Fibroblast of lung (primary cell): ENCODE measurements around the gene C17orf107. TPM values are rescaled to one million over a fixed set of nuclear protein-coding genes. Genes with fewer than 3 reads are reported as not detected.

ENCODE experiments used
- DNase-seq, 2 donors: peaks; one replicate each; pipeline versions ENCODE4 v3.0.0 to v3.0.0-alpha.2; 2010; ENCODE audit warnings: low read depth in 2 of 2
- H2AFZ ChIP-seq: 2 replicates; pipeline ENCODE4 v1.5.1; 2012; ENCODE audit warnings: low read length, control low read depth, inconsistent platforms
- H3K27ac ChIP-seq: 2 replicates; pipeline ENCODE4 v1.5.1; 2011; ENCODE audit warnings: low read length, control low read depth; ENCODE audit not compliant: insufficient read depth
- H3K27me3 ChIP-seq: 2 replicates; pipeline ENCODE4 v1.5.1; 2011; ENCODE audit warnings: mild to moderate bottlenecking, low read length; ENCODE audit not compliant: control insufficient read depth, insufficient read depth
- H3K36me3 ChIP-seq: 2 replicates; pipeline ENCODE4 v1.5.1; 2011; ENCODE audit warnings: low read length; ENCODE audit not compliant: control insufficient read depth, insufficient read depth
- H3K4me1 ChIP-seq: 2 replicates; pipeline ENCODE4 v1.5.1; 2011; ENCODE audit warnings: low read length; ENCODE audit not compliant: control insufficient read depth, insufficient read depth; ENCODE audit errors: extremely low read depth
- H3K4me2 ChIP-seq: 2 replicates; pipeline ENCODE4 v1.5.1; 2011; ENCODE audit warnings: low read length, control low read depth; ENCODE audit not compliant: insufficient read depth; ENCODE audit errors: extremely low read depth
- H3K4me3 ChIP-seq, 4 experiments: fragments of 200-600 bp in 1 of 4; sonication (generic) in 1 of 4; replicated peaks in 1 of 4; 2 replicates each; pipeline ENCODE4 v1.5.1; 2011 to 2016; ENCODE audit warnings: low read length in 4 of 4, low read depth in 3 of 4, mild to moderate bottlenecking in 3 of 4, control low read depth in 2 of 4, inconsistent platforms in 1 of 4, mixed read lengths in 1 of 4; ENCODE audit not compliant: insufficient read depth in 1 of 4; ENCODE audit errors: control extremely low read depth in 1 of 4
- H3K79me2 ChIP-seq: 2 replicates; pipeline ENCODE4 v1.5.1; 2012; ENCODE audit warnings: mild to moderate bottlenecking, low read length, inconsistent platforms; ENCODE audit not compliant: control insufficient read depth, insufficient read depth
- H3K9ac ChIP-seq: 2 replicates; pipeline ENCODE4 v1.5.1; 2011; ENCODE audit warnings: mild to moderate bottlenecking, low read length, control low read depth; ENCODE audit not compliant: insufficient read depth
- H3K9me3 ChIP-seq: 2 replicates; pipeline ENCODE4 v1.5.1; 2012; ENCODE audit warnings: low read depth, low read length; ENCODE audit not compliant: control insufficient read depth, insufficient read depth
- H4K20me1 ChIP-seq: 2 replicates; pipeline ENCODE4 v1.5.1; 2011; ENCODE audit warnings: low read length; ENCODE audit not compliant: control insufficient read depth, insufficient read depth; ENCODE audit errors: extremely low read depth
- EZH2 ChIP-seq: IDR thresholded peaks from 2 replicates; pipeline ENCODE4 v1.5.1; 2012; ENCODE audit warnings: low read length, control low read depth, mild to moderate bottlenecking; ENCODE audit errors: missing control alignments
- polyA plus RNA-seq, 2 donors: library from polyadenylated mRNA; depleted of rRNA in 1 of 2; stranded (reverse) in 1 of 2; unstranded in 1 of 2; fragments of >200 nt; gene quantifications; 2 replicates each; pipeline ENCODE4 v1.2.1, GENCODE V29; 2011 to 2012; ENCODE audit warnings: missing spikeins in 1 of 2
- total RNA-seq: library from RNA; depleted of rRNA; stranded (reverse); fragments of >200 nt; gene quantifications from 2 replicates; pipeline ENCODE4 v1.2.1, GENCODE V29; 2014
- TF ChIP-seq, protein P1 (sequence below), 2 donors: IDR thresholded peaks in 1 of 2; conservative IDR thresholded peaks in 1 of 2; 1 replicate in 1 of 2; 2 replicates in 1 of 2; pipeline ENCODE4 v1.5.1; 2011 to 2012; ENCODE audit warnings: low read length in 2 of 2, control low read depth in 1 of 2, inconsistent platforms in 1 of 2, low read depth in 1 of 2, mild to moderate bottlenecking in 1 of 2

The C17orf107 gene
- total and polyA plus RNA-seq, 2 donors (not counting 1 experiment from before 2014, with no cell fraction given), result 0.67 to 1.8 TPM

DNA sequence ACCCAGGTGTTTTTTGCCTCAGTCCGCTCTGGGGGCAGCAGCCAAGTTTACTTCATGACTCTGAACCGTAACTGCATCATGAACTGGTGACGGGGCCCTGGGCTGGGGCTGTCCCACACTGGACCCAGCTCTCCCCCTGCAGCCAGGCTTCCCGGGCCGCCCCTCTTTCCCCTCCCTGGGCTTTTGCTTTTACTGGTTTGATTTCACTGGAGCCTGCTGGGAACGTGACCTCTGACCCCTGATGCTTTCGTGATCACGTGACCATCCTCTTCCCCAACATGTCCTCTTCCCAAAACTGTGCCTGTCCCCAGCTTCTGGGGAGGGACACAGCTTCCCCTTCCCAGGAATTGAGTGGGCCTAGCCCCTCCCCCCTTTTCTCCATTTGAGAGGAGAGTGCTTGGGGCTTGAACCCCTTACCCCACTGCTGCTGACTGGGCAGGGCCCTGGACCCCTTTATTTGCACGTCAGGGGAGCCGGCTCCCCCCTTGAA is 2.1 kb upstream of the C17orf107 start:
- Histone ChIP-seq H3K9ac (no peak overlapping the region), H3K4me3 (no peak overlapping the region), H3K36me3 (peaks cover 19% of the 10 kb centered on the region), H3K9me3 (no peaks in the 10 kb centered on the region), H3K27me3 (no peaks in the 10 kb centered on the region), H4K20me1 (no peaks in the 10 kb centered on the region), H3K79me2 (no peaks in the 10 kb centered on the region), H3K4me1 (no peaks in the 10 kb centered on the region), H3K27ac (no peak overlapping the region), H2AFZ (no peak overlapping the region), H3K4me2 (no peak overlapping the region)
- DNase-seq, result no peak
- no peak for TF ChIP-seq EZH2
- TF ChIP-seq, protein P1, sequence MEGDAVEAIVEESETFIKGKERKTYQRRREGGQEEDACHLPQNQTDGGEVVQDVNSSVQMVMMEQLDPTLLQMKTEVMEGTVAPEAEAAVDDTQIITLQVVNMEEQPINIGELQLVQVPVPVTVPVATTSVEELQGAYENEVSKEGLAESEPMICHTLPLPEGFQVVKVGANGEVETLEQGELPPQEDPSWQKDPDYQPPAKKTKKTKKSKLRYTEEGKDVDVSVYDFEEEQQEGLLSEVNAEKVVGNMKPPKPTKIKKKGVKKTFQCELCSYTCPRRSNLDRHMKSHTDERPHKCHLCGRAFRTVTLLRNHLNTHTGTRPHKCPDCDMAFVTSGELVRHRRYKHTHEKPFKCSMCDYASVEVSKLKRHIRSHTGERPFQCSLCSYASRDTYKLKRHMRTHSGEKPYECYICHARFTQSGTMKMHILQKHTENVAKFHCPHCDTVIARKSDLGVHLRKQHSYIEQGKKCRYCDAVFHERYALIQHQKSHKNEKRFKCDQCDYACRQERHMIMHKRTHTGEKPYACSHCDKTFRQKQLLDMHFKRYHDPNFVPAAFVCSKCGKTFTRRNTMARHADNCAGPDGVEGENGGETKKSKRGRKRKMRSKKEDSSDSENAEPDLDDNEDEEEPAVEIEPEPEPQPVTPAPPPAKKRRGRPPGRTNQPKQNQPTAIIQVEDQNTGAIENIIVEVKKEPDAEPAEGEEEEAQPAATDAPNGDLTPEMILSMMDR (conservative IDR thresholded peaks at IDR 0.05 in 1 of 2, IDR thresholded peaks at IDR 0.05 in 1 of 2; ENCODE audit: low read depth in 1 of 2, low read length in 2 of 2), result no peak

DNA sequence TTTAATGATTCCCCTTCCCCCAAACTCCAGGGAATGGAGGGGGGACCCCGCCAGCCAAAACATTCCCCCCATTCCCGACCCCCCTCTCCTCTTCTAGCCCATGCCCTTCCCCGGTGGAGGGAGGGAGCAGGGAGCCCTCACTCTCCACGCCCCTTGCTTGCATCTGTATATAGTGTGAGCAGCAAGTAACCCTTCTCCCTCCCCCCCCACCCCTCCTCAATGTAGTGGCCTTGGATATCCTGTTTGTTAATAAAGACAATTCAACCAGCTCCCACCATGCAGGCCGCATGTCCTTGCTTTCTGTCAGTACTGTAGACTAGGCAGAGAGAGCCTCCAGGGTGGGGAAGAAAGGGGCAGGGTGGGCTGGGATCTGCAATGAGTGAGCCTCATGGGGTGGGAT is 1.6 kb upstream of the C17orf107 start:
- H3K27ac ChIP-seq, result no peak overlapping the region
- no peak for TF ChIP-seq EZH2
- TF ChIP-seq, protein P1 (conservative IDR thresholded peaks at IDR 0.05 in 1 of 2, IDR thresholded peaks at IDR 0.05 in 1 of 2; ENCODE audit: low read depth in 1 of 2, low read length in 2 of 2), result no peak
- no peaks in the 10 kb centered on the region for H3K79me2 ChIP-seq
- no peaks in the 10 kb centered on the region for H3K27me3 ChIP-seq
- no peak overlapping the region for H2AFZ ChIP-seq
- H3K4me1 ChIP-seq, result peaks cover 2% of the 10 kb centered on the region
- no peak overlapping the region for H3K4me2 ChIP-seq
- no peaks in the 10 kb centered on the region for H3K9me3 ChIP-seq
- DNase-seq, result no peak
- H3K4me3 ChIP-seq, result no peak overlapping the region
- peaks cover 16% of the 10 kb centered on the region for H3K36me3 ChIP-seq
- no peaks in the 10 kb centered on the region for H4K20me1 ChIP-seq
- no peak overlapping the region for H3K9ac ChIP-seq

DNA sequence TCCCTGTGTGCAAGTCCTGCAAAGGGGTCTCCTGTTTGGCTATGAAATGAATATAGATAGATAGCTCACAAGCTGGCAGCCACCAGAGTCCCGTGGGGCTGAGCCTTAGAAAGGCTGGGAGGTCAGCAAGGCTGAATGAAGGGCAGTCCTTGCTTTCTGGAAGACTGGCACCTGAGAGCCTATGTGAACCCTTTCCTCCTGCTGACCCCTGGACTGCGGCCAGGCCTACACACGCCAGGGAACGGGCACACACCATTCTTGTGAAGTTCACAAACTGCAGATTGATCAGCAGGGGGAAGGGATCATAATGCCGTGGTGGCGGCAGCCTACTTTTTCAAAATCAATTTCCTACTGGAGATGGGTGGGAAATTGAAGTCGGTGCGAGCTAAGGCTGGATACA is 985 bp upstream of the C17orf107 start:
- Histone ChIP-seq H3K9ac (no peak overlapping the region), H3K4me1 (peaks cover 4% of the 10 kb centered on the region), H3K27me3 (no peaks in the 10 kb centered on the region), H3K4me2 (no peak overlapping the region), H4K20me1 (no peaks in the 10 kb centered on the region), H3K79me2 (no peaks in the 10 kb centered on the region), H3K27ac (no peak overlapping the region), H3K36me3 (peaks cover 16% of the 10 kb centered on the region), H3K4me3 (no peak overlapping the region), H2AFZ (no peak overlapping the region), H3K9me3 (no peaks in the 10 kb centered on the region)
- TF ChIP-seq, protein P1 (conservative IDR thresholded peaks at IDR 0.05 in 1 of 2, IDR thresholded peaks at IDR 0.05 in 1 of 2; ENCODE audit: low read depth in 1 of 2, low read length in 2 of 2), result no peak
- TF ChIP-seq EZH2, result no peak
- DNase-seq, result no peak
